AG04449 (cell line): ENCODE measurements around the gene SOX6.

Source experiments
- CTCF ChIA-PET: fragments of 350-600 bp; formaldehyde crosslinking; extraction: SDS; loops from one replicate; lab custom pipeline; 2021; ENCODE audit warnings: antibody characterized with exemption; lab: Yijun Ruan, JAX
- POLR2A ChIA-PET: fragments of 400-600, 350-600 bp; formaldehyde crosslinking; extraction: SDS; loops from one replicate; lab custom pipeline; 2020; ENCODE audit warnings: antibody characterized with exemption, inconsistent platforms; lab: Yijun Ruan, JAX
- DNase-seq: peaks from one replicate; pipeline ENCODE4 v3.0.0-alpha.2; 2010; ENCODE audit warnings: low read depth, low spot score
- H3K4me3 ChIP-seq: 2 replicates; pipeline ENCODE4 v1.5.1; 2011; ENCODE audit warnings: low read depth, mild to moderate bottlenecking, control low read depth, low read length
- CTCF ChIP-seq: IDR thresholded peaks from one replicate; pipeline ENCODE4 v1.5.1; 2011; ENCODE audit warnings: mild to moderate bottlenecking, moderate library complexity, low read length, control low read depth, inconsistent platforms; ENCODE audit not compliant: insufficient read depth; ENCODE audit errors: missing control alignments

The SOX6 gene

GRCh38 chr11:16093889-16094653, 262.3 kb downstream of the SOX6 start:
- POLR2A ChIA-PET: no interaction called here
- no peak overlapping the region for H3K4me3 ChIP-seq
- no peak for DNase-seq
- TF ChIP-seq CTCF: no peak
- CTCF ChIA-PET: interaction anchor here (1.2 kb wide), 1 partner anchor 512 kb away, joined by 6 read pairs; no protein-coding TSS in a partner anchor

- TF ChIP-seq CTCF: no peak
- DNase-seq: no peak
- ChIA-PET CTCF (interaction anchor here (1.4 kb wide), 1 partner anchor 10 kb away, joined by 3 read pairs; no protein-coding TSS in a partner anchor), POLR2A (no interaction called here)
- no peak overlapping the region for H3K4me3 ChIP-seq
Observed at GRCh38 chr11:16091862-16092261, 264.5 kb downstream of the SOX6 start.

- POLR2A ChIA-PET: no interaction called here
Observed at GRCh38 chr11:16089481-16089880, 266.9 kb downstream of the SOX6 start.

GRCh38 chr11:16088774-16089173, 267.6 kb downstream of the SOX6 start:
- CTCF ChIA-PET: no interaction called here
- POLR2A ChIA-PET: no interaction called here
- DNase-seq: no peak
- no peak overlapping the region for H3K4me3 ChIP-seq
- TF ChIP-seq CTCF: no peak

More at GRCh38 chr11:16089481-16089880, 266.9 kb downstream of the SOX6 start:
- no peak for TF ChIP-seq CTCF
- no peak for DNase-seq
- no peak overlapping the region for H3K4me3 ChIP-seq
- CTCF ChIA-PET: interaction anchor here (1.2 kb wide), 1 partner anchor 114 kb away, joined by 4 read pairs; no protein-coding TSS in a partner anchor

GRCh38 chr11:16087886-16088285, 268.5 kb downstream of the SOX6 start:
- H3K4me3 ChIP-seq: no peak overlapping the region
- ChIA-PET POLR2A (no interaction called here), CTCF (interaction anchor here (1.9 kb wide), 1 partner anchor 526 kb away, joined by 5 read pairs; no protein-coding TSS in a partner anchor)
- DNase-seq: no peak
- no peak for TF ChIP-seq CTCF

- no peak for DNase-seq
- no peak overlapping the region for H3K4me3 ChIP-seq
- no peak for TF ChIP-seq CTCF
- CTCF ChIA-PET: interaction anchor here (1.1 to 1.9 kb wide), 3 partner anchors 15 to 527 kb away, joined by 4 to 5 read pairs (median 5); no protein-coding TSS in a partner anchor
- POLR2A ChIA-PET: no interaction called here
Observed at GRCh38 chr11:16086229-16086819, 270.0 kb downstream of the SOX6 start.
